B cell (primary cell): ENCODE results near the gene TNFRSF12A. TPM values are rescaled to one million over a fixed set of nuclear protein-coding genes. Genes with fewer than 3 reads are reported as not detected.

Experiments
- ATAC-seq: fragments of 200-7000 bp; cut with Tn5 transposase; one replicate; pipeline ENCODE4 v1.10.0; 2021; ENCODE audit warnings: low read depth, mild to moderate bottlenecking, moderate number of reproducible peaks, moderate library complexity
- CTCF ChIA-PET: fragments of 350-600 bp; sonication (Branson Sonifier 250); formaldehyde crosslinking; loops from one replicate; lab custom pipeline; 2021; ENCODE audit warnings: antibody characterized with exemption, inconsistent platforms; lab: Charles Lee
- POLR2A ChIA-PET: fragments of 350-600 bp; sonication (Branson Sonifier 250); formaldehyde crosslinking; loops from one replicate; lab custom pipeline; 2021; ENCODE audit warnings: antibody characterized with exemption; lab: Charles Lee
- DNase-seq: peaks from one replicate; pipeline ENCODE4 v3.0.0; 2013
- H2AFZ ChIP-seq: 2 replicates; pipeline ENCODE4 v1.6.1; 2012; ENCODE audit warnings: mild to moderate bottlenecking, low read depth, low read length; ENCODE audit not compliant: insufficient read depth, poor library complexity, severe bottlenecking
- H3K27ac ChIP-seq, 2 donors: 1 replicate in 1 of 2; 2 replicates in 1 of 2; pipeline ENCODE4 v1.5.1; 2012 to 2013; ENCODE audit warnings: low read length in 2 of 2, mild to moderate bottlenecking in 2 of 2, moderate library complexity in 1 of 2
- H3K27me3 ChIP-seq, 4 experiments: fragments of 200-600 bp in 1 of 4; sonication (generic) in 1 of 4; replicated peaks in 1 of 4; 1 replicate in 2 of 4; 2 replicates in 2 of 4; pipeline versions ENCODE4 v1.6.1 to v1.7.0; 2013 to 2016; ENCODE audit warnings: low read length in 3 of 4, mild to moderate bottlenecking in 2 of 4, mixed read lengths in 1 of 4, moderate library complexity in 1 of 4; ENCODE audit not compliant: insufficient read depth in 4 of 4, control insufficient read depth in 3 of 4; ENCODE audit errors: control extremely low read depth in 1 of 4
- H3K36me3 ChIP-seq, 2 experiments: replicated peaks in 1 of 2; 1 replicate in 1 of 2; 2 replicates in 1 of 2; pipeline versions ENCODE4 v1.6.1 to v1.7.1; 2013; ENCODE audit warnings: low read length in 1 of 2; ENCODE audit not compliant: insufficient read depth in 2 of 2, control insufficient read depth in 1 of 2; ENCODE audit errors: control extremely low read depth in 1 of 2, extremely low read depth in 1 of 2
- H3K4me1 ChIP-seq, 2 donors: fragments of 200-600 bp in 1 of 2; sonication (generic) in 1 of 2; 1 replicate in 1 of 2; 2 replicates in 1 of 2; pipeline versions ENCODE4 v1.5.1 to v1.6.1; 2013 to 2017; ENCODE audit warnings: low read length in 2 of 2; ENCODE audit not compliant: control insufficient read depth in 2 of 2, insufficient read depth in 2 of 2
- H3K4me2 ChIP-seq: replicated peaks from 2 replicates; pipeline ENCODE3; 2012; ENCODE audit warnings: mild to moderate bottlenecking, low read depth, low read length; ENCODE audit not compliant: poor library complexity, severe bottlenecking
- H3K4me3 ChIP-seq, 5 experiments: fragments of 200-600 bp in 1 of 5; sonication (generic) in 1 of 5; 1 replicate in 3 of 5; 2 replicates in 2 of 5; pipeline versions ENCODE4 v1.5.1 to v1.7.0; 2011 to 2016; ENCODE audit warnings: low read length in 4 of 5, mild to moderate bottlenecking in 4 of 5, low read depth in 2 of 5, control low read depth in 1 of 5, moderate library complexity in 1 of 5; ENCODE audit not compliant: insufficient read depth in 1 of 5; ENCODE audit errors: control extremely low read depth in 1 of 5, extremely low read depth in 1 of 5
- H3K79me2 ChIP-seq: fragments of 200-600 bp; sonication (generic); one replicate; pipeline ENCODE4 v1.6.0; 2016; ENCODE audit warnings: low read length; ENCODE audit not compliant: control insufficient read depth, insufficient read depth
- H3K9ac ChIP-seq: fragments of 200-600 bp; sonication (generic); 2 replicates; pipeline ENCODE4 v1.6.1; 2017; ENCODE audit warnings: mild to moderate bottlenecking, low read length, moderate library complexity
- H3K9me3 ChIP-seq, 3 donors: one replicate each; pipeline versions ENCODE4 v1.6.1 to v1.7.1; 2013; ENCODE audit warnings: low read length in 2 of 3; ENCODE audit not compliant: control insufficient read depth in 2 of 3, insufficient read depth in 1 of 3; ENCODE audit errors: control extremely low read depth in 1 of 3
- H4K20me1 ChIP-seq: 2 replicates; pipeline ENCODE4 v1.6.0; 2012; ENCODE audit warnings: mild to moderate bottlenecking, low read length; ENCODE audit not compliant: insufficient read depth, control insufficient read depth, poor library complexity, severe bottlenecking
- H3K27ac Mint-ChIP-seq: one replicate; pipeline ENCODE4 v1.8.0; 2021; ENCODE audit warnings: mixed read lengths
- H3K27me3 Mint-ChIP-seq: one replicate; pipeline ENCODE4 v1.8.0; 2021; ENCODE audit warnings: mixed read lengths
- H3K4me1 Mint-ChIP-seq: one replicate; pipeline ENCODE4 v1.8.0; 2021; ENCODE audit warnings: mixed read lengths
- H3K4me3 Mint-ChIP-seq: one replicate; pipeline ENCODE4 v1.8.0; 2021; ENCODE audit warnings: mixed read lengths
- H3K9me3 Mint-ChIP-seq: one replicate; pipeline ENCODE4 v1.8.0; 2022; ENCODE audit warnings: mixed read lengths; ENCODE audit not compliant: insufficient read depth
- EZH2 ChIP-seq: IDR thresholded peaks from 2 replicates; pipeline ENCODE4 v1.6.1; 2012; ENCODE audit warnings: borderline replicate concordance, low read depth, mild to moderate bottlenecking, moderate library complexity, low read length; ENCODE audit not compliant: insufficient read depth, poor library complexity, severe bottlenecking
- WGBS: methylation state at CpG from one replicate; pipeline ENCODE4 v1.1.5; 2013; ENCODE audit warnings: missing lambda C conversion rate; ENCODE audit not compliant: insufficient coverage; 5-methylcytosine and 5-hydroxymethylcytosine counted together
- intact Hi-C: fragments of 100-400 bp; cut with micrococcal nuclease; formaldehyde crosslinking; loops from one replicate; pipeline ENCODE4 v1.10.0; 2022
- polyA plus RNA-seq: library from polyadenylated mRNA; depleted of rRNA; stranded (reverse); fragments of >200 nt; gene quantifications from 2 replicates; pipeline ENCODE4 v1.2.3, GENCODE V29; 2012
- total RNA-seq, 2 donors: library from RNA; stranded (reverse); fragments of 120-200 nt in 1 of 2; gene quantifications; 1 replicate in 1 of 2; 2 replicates in 1 of 2; pipeline versions ENCODE4 v1.2.3 to v1.2.4, GENCODE V29; 2013 to 2022
- TF ChIP-seq, protein P1 (sequence below): fragments of 200-600 bp; IDR thresholded peaks from one replicate; pipeline ENCODE4 v1.8.0; 2022; ENCODE audit warnings: antibody characterized with exemption, mild to moderate bottlenecking

TNFRSF12A gene
- total and polyA plus RNA-seq, 2 donors (not counting 1 experiment from before 2014, with no cell fraction given) = 0.61 to 1.3 TPM

- DNase-seq (peak; percentile 78), ATAC-seq (peak; percentile 83)
- Histone ChIP-seq H3K27me3 (peaks cover 0 to 68% (median 34%) of the 10 kb centered on the region in 4 experiments), H4K20me1 (no peaks in the 10 kb centered on the region), H3K4me3 (peak within 1 kb of the TSS in 4 of 5 experiments; percentile 45 to 72 (median 56)), H2AFZ (peak within 1 kb of the TSS; percentile 58), H3K36me3 (no peaks in the 10 kb centered on the region), H3K27ac (no peak within 1 kb of the TSS), H3K4me2 (peak within 1 kb of the TSS; percentile 100), H3K9me3 (peaks cover 0 to 23% (median 0%) of the 10 kb centered on the region in 3 donors), H3K9ac (peak within 1 kb of the TSS; percentile 67), H3K79me2 (no peaks in the 10 kb centered on the region), H3K4me1 (peaks cover 21% of the 10 kb centered on the region in 2 donors)
- ChIA-PET CTCF (interaction anchor here (5.3 kb wide), 1 partner anchor 13 kb away, joined by 35 read pairs; no protein-coding TSS in a partner anchor), POLR2A (interaction anchor here (1.0 kb wide), 2 partner anchors 14 to 18 kb away, joined by 3 to 4 read pairs; no protein-coding TSS in a partner anchor)
- Mint-ChIP-seq H3K4me3 (peak within 1 kb of the TSS; percentile 81), H3K9me3 (no peaks in the 10 kb centered on the region), H3K4me1 (peaks cover 11% of the 10 kb centered on the region), H3K27ac (no peak within 1 kb of the TSS), H3K27me3 (peaks cover 30% of the 10 kb centered on the region)
- WGBS = under 1% methylated on average over 86 of the region's 86 CpGs
- intact Hi-C loops = loop anchor here (5.0 kb wide), 1 partner anchor 126 kb away; no protein-coding TSS in a partner anchor
- TF ChIP-seq, protein P1, sequence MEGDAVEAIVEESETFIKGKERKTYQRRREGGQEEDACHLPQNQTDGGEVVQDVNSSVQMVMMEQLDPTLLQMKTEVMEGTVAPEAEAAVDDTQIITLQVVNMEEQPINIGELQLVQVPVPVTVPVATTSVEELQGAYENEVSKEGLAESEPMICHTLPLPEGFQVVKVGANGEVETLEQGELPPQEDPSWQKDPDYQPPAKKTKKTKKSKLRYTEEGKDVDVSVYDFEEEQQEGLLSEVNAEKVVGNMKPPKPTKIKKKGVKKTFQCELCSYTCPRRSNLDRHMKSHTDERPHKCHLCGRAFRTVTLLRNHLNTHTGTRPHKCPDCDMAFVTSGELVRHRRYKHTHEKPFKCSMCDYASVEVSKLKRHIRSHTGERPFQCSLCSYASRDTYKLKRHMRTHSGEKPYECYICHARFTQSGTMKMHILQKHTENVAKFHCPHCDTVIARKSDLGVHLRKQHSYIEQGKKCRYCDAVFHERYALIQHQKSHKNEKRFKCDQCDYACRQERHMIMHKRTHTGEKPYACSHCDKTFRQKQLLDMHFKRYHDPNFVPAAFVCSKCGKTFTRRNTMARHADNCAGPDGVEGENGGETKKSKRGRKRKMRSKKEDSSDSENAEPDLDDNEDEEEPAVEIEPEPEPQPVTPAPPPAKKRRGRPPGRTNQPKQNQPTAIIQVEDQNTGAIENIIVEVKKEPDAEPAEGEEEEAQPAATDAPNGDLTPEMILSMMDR = no peak
- no peak for TF ChIP-seq EZH2
These were observed 25.8 kb downstream of the TNFRSF12A start, which contains the start of gene MMP25 for GRCh38 chr16:3045758-3046640. TSS of gene MMP25 (plus strand) at chr16:3046561. CDS start at chr16:3046918, 357 bp downstream.
